GM23338 (cell line): ENCODE results near the gene ENDOU. TPM values are rescaled to one million over a fixed set of nuclear protein-coding genes. Genes with fewer than 3 reads are reported as not detected.

Source experiments
- ATAC-seq: fragments of 200-7000 bp; cut with Tn5 transposase; 3 replicates; pipeline ENCODE4 v1.9.1; 2020
- DNase-seq: peaks from one replicate; pipeline ENCODE4 v3.0.0-alpha.2; 2015; ENCODE audit warnings: low spot score
- H2AFZ ChIP-seq: fragments of 200-600 bp; sonication (generic); 2 replicates; pipeline ENCODE4 v1.8.0; 2016; ENCODE audit warnings: antibody characterized with exemption, mild to moderate bottlenecking, moderate library complexity
- H3F3A ChIP-seq: fragments of 200-600 bp; sonication (generic); replicated peaks from 2 replicates; pipeline ENCODE4 v1.8.0; 2017; ENCODE audit warnings: antibody characterized with exemption, mixed run types, low read depth
- H3K27ac ChIP-seq: fragments of 200-600 bp; sonication (generic); 2 replicates; pipeline ENCODE4 v1.6.1; 2016; ENCODE audit warnings: low read depth
- H3K27me3 ChIP-seq: fragments of 200-600 bp; sonication (generic); 2 replicates; pipeline ENCODE4 v1.8.0; 2016; ENCODE audit warnings: mild to moderate bottlenecking, mixed run types, moderate library complexity; ENCODE audit not compliant: insufficient read depth
- H3K36me3 ChIP-seq: fragments of 200-600 bp; sonication (generic); 2 replicates; pipeline ENCODE4 v1.8.0; 2016; ENCODE audit warnings: mild to moderate bottlenecking; ENCODE audit not compliant: insufficient read depth
- H3K4me1 ChIP-seq: fragments of 200-600 bp; sonication (generic); 2 replicates; pipeline ENCODE4 v1.8.0; 2016; ENCODE audit warnings: mild to moderate bottlenecking, moderate library complexity; ENCODE audit not compliant: insufficient read depth
- H3K4me2 ChIP-seq: fragments of 200-600 bp; sonication (generic); 2 replicates; pipeline ENCODE4 v1.7.1; 2017; ENCODE audit warnings: mixed run types
- H3K4me3 ChIP-seq: fragments of 200-600 bp; sonication (generic); 2 replicates; pipeline ENCODE4 v1.6.1; 2016; ENCODE audit warnings: mixed run types
- H3K79me2 ChIP-seq: fragments of 200-600 bp; sonication (generic); replicated peaks from 2 replicates; pipeline ENCODE4 v1.8.0; 2017; ENCODE audit warnings: mild to moderate bottlenecking; ENCODE audit not compliant: insufficient read depth
- H3K9me2 ChIP-seq: fragments of 200-600 bp; sonication (generic); 2 replicates; pipeline ENCODE4 v1.8.0; 2017; ENCODE audit not compliant: insufficient read depth
- H4K20me1 ChIP-seq: fragments of 200-600 bp; sonication (generic); replicated peaks from 2 replicates; pipeline ENCODE4 v1.8.0; 2017; ENCODE audit warnings: mild to moderate bottlenecking; ENCODE audit not compliant: insufficient read depth
- H3K27ac Mint-ChIP-seq: 2 replicates; pipeline ENCODE4 v1.8.0; 2020; ENCODE audit warnings: inconsistent platforms, mild to moderate bottlenecking, moderate library complexity, mixed read lengths
- H3K27me3 Mint-ChIP-seq: 3 replicates; pipeline ENCODE4 v1.8.0; 2022; ENCODE audit warnings: low read depth, mild to moderate bottlenecking, moderate library complexity, mixed read lengths, inconsistent platforms; ENCODE audit not compliant: insufficient read depth, poor library complexity
- H3K36me3 Mint-ChIP-seq: 3 replicates; pipeline ENCODE4 v1.8.0; 2021; ENCODE audit warnings: low read depth, mild to moderate bottlenecking, inconsistent platforms, moderate library complexity, mixed read lengths
- H3K4me1 Mint-ChIP-seq: 3 replicates; pipeline ENCODE4 v1.8.0; 2020; ENCODE audit warnings: mild to moderate bottlenecking, inconsistent platforms, mixed read lengths
- H3K4me3 Mint-ChIP-seq: 3 replicates; pipeline ENCODE4 v1.8.0; 2021; ENCODE audit warnings: moderate library complexity, mild to moderate bottlenecking, inconsistent platforms, mixed read lengths
- H3K9me3 Mint-ChIP-seq: 3 replicates; pipeline ENCODE4 v1.8.0; 2020; ENCODE audit warnings: moderate library complexity, mild to moderate bottlenecking, inconsistent platforms, mixed read lengths
- CREB1 ChIP-seq: fragments of 250-450 bp; sonication (Bioruptor Pico); IDR thresholded peaks from 2 replicates; pipeline ENCODE4 v1.5.0; 2020; ENCODE audit warnings: low read depth, mild to moderate bottlenecking, moderate library complexity
- CTCF ChIP-seq, 2 experiments: fragments of 200-600 bp in 1 of 2; sonication (generic) in 1 of 2; conservative IDR thresholded peaks; 2 replicates each; pipeline versions ENCODE4 v1.5.1 to v1.6.1; 2016 to 2017; ENCODE audit warnings: antibody characterized with exemption in 2 of 2, low read depth in 2 of 2, mild to moderate bottlenecking in 2 of 2, moderate library complexity in 1 of 2
- EZH2phosphoT487 ChIP-seq: fragments of 200-600 bp; sonication (generic); IDR thresholded peaks from one replicate; pipeline ENCODE4 v1.8.1; 2018; ENCODE audit warnings: antibody characterized with exemption; ENCODE audit not compliant: unreplicated experiment
- JUNB ChIP-seq: IDR thresholded peaks from one replicate; pipeline ENCODE4 v1.6.1; 2016; ENCODE audit warnings: antibody characterized with exemption; ENCODE audit not compliant: unreplicated experiment
- NANOG ChIP-seq: IDR thresholded peaks from 2 replicates; pipeline ENCODE4 v1.6.1; 2016; ENCODE audit warnings: antibody characterized with exemption, borderline replicate concordance
- POLR2AphosphoS5 ChIP-seq: IDR thresholded peaks from 2 replicates; pipeline ENCODE4 v1.6.1; 2016; ENCODE audit warnings: antibody characterized with exemption, low read depth
- REST ChIP-seq: IDR thresholded peaks from one replicate; pipeline ENCODE4 v1.6.1; 2018; ENCODE audit warnings: antibody characterized with exemption; ENCODE audit not compliant: unreplicated experiment
- STAT1 ChIP-seq: IDR thresholded peaks from one replicate; pipeline ENCODE4 v1.6.1; 2016; ENCODE audit warnings: antibody characterized with exemption; ENCODE audit not compliant: unreplicated experiment
- ZNF114 ChIP-seq: fragments of 250-450 bp; sonication (Bioruptor Pico); IDR thresholded peaks from 2 replicates; pipeline ENCODE4 v1.5.0; 2020; ENCODE audit warnings: mild to moderate bottlenecking, moderate library complexity
- ZNF462 ChIP-seq: fragments of 250-450 bp; sonication (Bioruptor Pico); IDR thresholded peaks from 2 replicates; pipeline ENCODE4 v1.5.0; 2020; ENCODE audit warnings: mild to moderate bottlenecking, moderate library complexity
- polyA plus RNA-seq: library from polyadenylated mRNA; unstranded; fragments of >200 nt; fragmentation: Nextera tagmentation; extraction: Ambion mirVana; gene quantifications from 2 replicates; pipeline ENCODE4 v1.2.1, GENCODE V29; 2016
- total RNA-seq: library from RNA; depleted of rRNA; stranded (reverse); fragments of >200 nt; shearing (Covaris generic); gene quantifications from 2 replicates; pipeline ENCODE4 v1.2.3, GENCODE V29; 2014

Gene ENDOU
- total and polyA plus RNA-seq, 2 experiments from 2014 or later: not detected

- TF ChIP-seq ZNF462 (CRISPR knock-in tag): no peak
- no peak for TF ChIP-seq JUNB
Observed at GRCh38 chr12:47740606-47741339, 15.5 kb upstream of the ENDOU start (continued).

GRCh38 chr12:47739979-47740378 is 14.7 kb upstream of the ENDOU start:
- no peak for DNase-seq
- Histone ChIP-seq H3K4me1 (peaks cover 10% of the 10 kb centered on the region; the same call in 1 of the 2 replicates), H3K27me3 (no peaks in the 10 kb centered on the region), H3K79me2 (no peaks in the 10 kb centered on the region), H3K4me3 (no peak overlapping the region), H3K9me2 (no peaks in the 10 kb centered on the region), H3K27ac (no peak overlapping the region), H3K36me3 (no peaks in the 10 kb centered on the region), H2AFZ (no peak overlapping the region), H4K20me1 (no peaks in the 10 kb centered on the region), H3K4me2 (no peak overlapping the region), H3F3A (no peaks in the 10 kb centered on the region)
- Mint-ChIP-seq H3K4me1 (peaks cover 37% of the 10 kb centered on the region), H3K36me3 (no peaks in the 10 kb centered on the region; the same call in 2 of the 3 replicates), H3K27ac (no peak overlapping the region), H3K4me3 (no peak overlapping the region), H3K9me3 (no peaks in the 10 kb centered on the region; the same call in 2 of the 3 replicates), H3K27me3 (peaks cover 17% of the 10 kb centered on the region)
- ATAC-seq: no peak
- TF ChIP-seq REST (no peak), NANOG (no peak), ZNF114 (no peak), STAT1 (no peak), POLR2AphosphoS5 (no peak), CTCF (conservative IDR thresholded peaks at IDR 0.05; ENCODE audit: low read depth in 2 of 2) (no peak), EZH2phosphoT487 (no peak), JUNB (no peak), CREB1 (CRISPR knock-in tag) (no peak)
